GM19351 (cell line): ENCODE results near the gene ZBTB1.
"Not testable (repeated sequence)": the region's sequence is repeated elsewhere in the genome, so short reads cannot be mapped to it uniquely, and the experiment has no call there.

ENCODE experiments used
- ATAC-seq: cut with Tn5 transposase; IDR thresholded peaks from one replicate; pipeline ENCODE4 v1.9.1; 2021; ENCODE audit warnings: mild to moderate bottlenecking, moderate library complexity; ENCODE audit not compliant: unreplicated experiment

Gene ZBTB1

DNA sequence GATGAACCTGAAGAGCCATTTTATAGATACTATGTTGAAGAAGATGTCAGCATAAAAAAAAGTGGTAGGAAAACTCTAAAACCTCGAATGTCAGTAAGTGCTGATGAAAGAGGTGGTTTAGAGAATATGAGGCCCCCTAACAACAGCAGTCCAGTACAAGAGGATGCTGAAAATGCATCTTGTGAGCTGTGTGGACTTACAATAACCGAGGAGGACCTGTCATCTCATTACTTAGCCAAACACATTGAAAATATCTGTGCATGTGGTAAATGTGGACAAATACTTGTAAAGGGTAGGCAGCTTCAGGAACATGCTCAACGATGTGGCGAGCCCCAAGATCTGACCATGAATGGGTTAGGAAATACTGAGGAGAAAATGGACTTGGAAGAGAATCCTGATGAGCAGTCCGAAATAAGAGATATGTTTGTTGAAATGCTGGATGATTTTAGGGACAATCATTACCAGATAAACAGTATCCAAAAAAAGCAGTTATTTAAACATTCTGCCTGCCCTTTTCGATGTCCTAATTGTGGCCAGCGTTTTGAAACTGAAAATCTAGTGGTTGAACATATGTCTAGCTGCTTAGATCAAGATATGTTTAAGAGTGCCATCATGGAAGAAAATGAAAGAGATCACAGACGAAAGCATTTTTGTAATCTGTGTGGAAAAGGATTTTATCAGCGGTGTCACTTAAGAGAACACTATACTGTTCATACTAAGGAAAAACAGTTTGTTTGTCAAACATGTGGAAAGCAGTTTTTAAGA, 18.2 kb downstream of the ZBTB1 start:
- no peak for ATAC-seq

DNA sequence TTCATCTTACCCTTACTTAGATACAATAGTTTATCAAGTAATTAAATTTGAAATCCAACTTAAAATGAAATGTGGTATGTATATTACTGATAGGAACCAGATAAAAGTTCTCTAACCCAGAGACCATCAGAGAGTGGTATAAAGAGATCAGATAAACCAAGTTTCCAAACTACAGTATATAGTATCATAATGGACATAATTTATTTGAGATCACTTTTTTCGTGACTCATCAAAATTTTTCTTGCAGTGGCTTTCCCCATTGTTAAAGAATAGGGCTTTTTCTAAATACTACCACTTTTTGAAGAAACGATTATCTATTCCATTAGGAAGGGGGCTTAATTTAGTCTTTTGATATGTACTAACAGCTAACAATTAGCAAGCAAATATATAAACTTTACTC, 20.8 kb downstream of the ZBTB1 start:
- no peak for ATAC-seq

DNA sequence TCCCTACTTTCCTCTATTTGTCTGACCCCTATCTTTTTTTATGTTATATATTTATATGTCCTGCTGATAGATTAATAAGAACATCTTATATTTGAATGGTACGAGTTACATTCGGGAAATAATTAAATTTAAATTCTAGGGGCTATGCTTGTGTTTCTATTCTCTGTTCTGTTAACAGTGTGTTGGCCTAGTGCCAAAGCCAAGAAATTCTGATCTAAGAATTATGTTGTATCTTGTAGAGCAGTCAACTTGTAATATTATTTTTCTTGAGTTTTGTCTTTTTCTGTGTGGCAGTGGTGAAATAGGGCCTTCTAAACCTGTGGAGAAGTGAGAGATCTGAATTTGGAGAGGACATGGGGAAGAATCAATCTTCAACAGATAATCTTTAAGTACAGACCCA, 27.0 kb downstream of the ZBTB1 start:
- ATAC-seq, result no peak

DNA sequence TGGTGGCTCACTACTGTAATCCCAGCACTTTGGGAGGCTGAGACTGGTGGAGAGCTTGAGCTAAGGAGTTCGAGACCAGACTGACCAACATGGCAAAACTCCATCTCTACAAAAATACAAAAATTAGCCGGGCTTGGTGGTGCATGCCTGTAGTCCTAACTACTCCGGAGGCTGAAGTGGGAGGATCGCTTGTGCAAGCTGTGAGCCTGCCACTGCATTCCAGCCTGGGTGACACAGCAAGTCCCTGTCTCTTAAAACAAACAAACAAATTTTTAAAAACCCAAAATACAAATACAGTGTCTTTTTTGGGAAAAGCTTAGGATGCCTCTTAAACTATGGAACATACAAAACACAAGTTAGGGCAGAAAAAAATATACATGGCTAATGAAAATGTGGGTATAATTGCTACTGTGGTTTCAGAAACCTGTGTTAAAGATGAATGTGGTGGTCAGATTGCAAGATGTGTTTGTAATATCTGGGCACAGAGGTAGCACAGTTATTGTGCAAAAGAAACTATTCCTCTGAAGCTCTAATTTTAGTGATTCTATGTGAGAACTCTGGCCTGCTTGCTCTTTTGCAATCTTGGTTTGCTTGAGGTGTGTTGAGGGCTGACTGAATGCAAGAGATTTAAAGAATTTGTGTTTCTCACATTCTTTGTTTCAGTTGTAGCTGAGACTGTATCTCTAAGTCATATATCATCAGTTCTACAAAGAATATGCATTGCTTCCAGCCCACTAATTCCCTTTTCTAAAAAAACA, 32.1 kb downstream of the ZBTB1 start:
- no peak for ATAC-seq

DNA sequence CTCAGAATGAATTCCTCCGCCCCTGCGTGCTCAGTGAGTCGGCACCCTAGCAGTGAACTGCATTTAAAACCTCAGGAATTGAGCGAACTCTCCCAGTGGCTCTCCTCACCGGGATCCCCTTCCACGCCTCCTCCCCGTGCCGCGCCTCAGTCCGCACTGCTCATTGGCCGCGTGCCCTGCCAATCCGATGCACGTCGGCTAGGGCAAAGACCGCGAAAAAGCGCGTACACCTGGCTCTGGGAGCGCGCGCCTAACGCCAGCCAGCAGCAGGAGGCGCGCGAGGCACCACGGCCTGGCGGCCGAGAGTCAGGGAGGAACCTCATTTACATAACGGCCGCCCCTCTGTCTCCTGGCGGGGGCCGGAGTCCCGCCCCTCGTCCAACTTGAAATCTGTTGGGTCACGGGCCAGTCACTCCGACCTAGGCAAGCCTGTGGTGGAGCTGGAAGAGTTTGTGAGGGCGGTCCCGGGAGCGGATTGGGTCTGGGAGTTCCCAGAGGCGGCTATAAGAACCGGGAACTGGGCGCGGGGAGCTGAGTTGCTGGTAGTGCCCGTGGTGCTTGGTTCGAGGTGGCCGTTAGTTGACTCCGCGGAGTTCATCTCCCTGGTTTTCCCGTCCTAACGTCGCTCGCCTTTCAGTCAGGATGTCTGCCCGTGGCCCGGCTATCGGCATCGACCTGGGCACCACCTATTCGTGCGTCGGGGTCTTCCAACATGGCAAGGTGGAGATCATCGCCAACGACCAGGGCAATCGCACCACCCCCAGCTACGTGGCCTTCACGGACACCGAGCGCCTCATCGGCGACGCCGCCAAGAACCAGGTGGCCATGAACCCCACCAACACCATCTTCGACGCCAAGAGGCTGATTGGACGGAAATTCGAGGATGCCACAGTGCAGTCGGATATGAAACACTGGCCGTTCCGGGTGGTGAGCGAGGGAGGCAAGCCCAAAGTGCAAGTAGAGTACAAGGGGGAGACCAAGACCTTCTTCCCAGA, 35.9 kb downstream of the ZBTB1 start, which contains the start of gene HSPA2:
TSS of gene HSPA2 (plus strand) at position 534 of the 995 bp plus-strand sequence. CDS start at position 643, 109 bp downstream.
- ATAC-seq, result peak; percentile 95

DNA sequence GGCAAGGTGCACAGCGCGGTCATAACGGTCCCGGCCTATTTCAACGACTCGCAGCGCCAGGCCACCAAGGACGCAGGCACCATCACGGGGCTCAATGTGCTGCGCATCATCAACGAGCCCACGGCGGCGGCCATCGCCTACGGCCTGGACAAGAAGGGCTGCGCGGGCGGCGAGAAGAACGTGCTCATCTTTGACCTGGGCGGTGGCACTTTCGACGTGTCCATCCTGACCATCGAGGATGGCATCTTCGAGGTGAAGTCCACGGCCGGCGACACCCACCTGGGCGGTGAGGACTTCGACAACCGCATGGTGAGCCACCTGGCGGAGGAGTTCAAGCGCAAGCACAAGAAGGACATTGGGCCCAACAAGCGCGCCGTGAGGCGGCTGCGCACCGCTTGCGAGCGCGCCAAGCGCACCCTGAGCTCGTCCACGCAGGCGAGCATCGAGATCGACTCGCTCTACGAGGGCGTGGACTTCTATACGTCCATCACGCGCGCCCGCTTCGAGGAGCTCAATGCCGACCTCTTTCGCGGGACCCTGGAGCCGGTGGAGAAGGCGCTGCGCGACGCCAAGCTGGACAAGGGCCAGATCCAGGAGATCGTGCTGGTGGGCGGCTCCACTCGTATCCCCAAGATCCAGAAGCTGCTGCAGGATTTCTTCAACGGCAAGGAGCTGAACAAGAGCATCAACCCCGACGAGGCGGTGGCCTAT, 36.8 kb downstream of the ZBTB1 start:
- ATAC-seq, result no peak

DNA sequence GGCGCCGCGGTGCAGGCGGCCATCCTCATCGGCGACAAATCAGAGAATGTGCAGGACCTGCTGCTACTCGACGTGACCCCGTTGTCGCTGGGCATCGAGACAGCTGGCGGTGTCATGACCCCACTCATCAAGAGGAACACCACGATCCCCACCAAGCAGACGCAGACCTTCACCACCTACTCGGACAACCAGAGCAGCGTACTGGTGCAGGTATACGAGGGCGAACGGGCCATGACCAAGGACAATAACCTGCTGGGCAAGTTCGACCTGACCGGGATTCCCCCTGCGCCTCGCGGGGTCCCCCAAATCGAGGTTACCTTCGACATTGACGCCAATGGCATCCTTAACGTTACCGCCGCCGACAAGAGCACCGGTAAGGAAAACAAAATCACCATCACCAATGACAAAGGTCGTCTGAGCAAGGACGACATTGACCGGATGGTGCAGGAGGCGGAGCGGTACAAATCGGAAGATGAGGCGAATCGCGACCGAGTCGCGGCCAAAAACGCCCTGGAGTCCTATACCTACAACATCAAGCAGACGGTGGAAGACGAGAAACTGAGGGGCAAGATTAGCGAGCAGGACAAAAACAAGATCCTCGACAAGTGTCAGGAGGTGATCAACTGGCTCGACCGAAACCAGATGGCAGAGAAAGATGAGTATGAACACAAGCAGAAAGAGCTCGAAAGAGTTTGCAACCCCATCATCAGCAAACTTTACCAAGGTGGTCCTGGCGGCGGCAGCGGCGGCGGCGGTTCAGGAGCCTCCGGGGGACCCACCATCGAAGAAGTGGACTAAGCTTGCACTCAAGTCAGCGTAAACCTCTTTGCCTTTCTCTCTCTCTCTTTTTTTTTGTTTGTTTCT, 37.6 kb downstream of the ZBTB1 start:
- ATAC-seq, result no peak

DNA sequence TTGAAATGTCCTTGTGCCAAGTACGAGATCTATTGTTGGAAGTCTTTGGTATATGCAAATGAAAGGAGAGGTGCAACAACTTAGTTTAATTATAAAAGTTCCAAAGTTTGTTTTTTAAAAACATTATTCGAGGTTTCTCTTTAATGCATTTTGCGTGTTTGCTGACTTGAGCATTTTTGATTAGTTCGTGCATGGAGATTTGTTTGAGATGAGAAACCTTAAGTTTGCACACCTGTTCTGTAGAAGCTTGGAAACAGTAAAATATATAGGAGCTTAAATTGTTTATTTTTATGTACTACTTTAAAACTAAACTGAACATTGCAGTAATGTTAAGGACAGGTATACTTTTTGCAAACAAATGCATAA, 38.2 kb downstream of the ZBTB1 start:
- ATAC-seq, result no peak

DNA sequence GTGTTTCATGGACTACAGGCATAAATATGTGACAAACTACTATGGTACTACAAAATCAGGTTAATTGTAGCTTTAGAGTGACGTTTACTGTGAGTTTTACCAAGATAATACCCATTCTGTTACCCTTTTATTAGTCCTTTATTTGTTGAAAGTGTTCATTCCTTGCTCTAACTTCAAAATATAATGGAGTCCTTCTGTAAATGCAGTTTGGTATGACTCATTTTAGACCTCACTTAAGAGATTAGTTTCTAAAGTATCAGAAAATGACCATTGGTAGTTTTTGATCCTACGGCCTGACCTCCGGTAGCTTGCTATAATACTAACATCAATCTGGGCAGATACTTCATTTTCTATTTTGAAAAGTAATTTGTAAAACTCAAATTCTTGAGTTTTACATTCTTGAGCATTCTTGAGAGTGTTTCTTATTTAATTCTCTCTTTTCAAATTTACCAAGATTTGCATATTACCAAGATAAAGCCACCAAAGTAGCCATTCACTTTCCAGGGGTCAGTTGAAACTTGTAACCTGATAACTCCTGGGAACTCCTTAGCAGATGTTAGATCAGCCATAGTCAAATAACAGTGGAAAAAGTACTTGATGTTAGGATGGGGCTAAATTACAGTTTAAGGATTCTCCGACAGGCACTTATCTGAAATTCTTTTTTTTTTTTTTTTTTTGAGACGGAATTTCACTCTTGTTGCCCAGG, 40.2 kb downstream of the ZBTB1 start:
- no peak for ATAC-seq

DNA sequence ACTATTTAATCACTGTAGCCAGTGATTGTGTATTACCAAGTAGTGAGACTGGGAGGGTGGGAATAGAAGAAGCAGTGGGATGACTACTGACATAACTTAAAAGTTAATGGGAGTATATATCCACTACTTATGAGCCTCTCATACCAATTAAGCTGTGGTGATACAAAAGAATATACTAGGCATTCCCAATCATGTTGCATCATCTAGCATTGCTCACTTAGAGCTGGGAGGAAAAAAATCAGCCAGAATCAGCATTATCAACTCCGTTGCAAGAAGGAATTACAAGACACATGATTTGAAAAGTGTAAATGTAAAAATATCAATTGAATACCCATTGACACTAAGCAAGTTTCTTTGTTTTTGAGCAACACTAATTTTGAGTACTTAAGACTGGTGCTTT, 44.4 kb downstream of the ZBTB1 start:
- no peak for ATAC-seq

DNA sequence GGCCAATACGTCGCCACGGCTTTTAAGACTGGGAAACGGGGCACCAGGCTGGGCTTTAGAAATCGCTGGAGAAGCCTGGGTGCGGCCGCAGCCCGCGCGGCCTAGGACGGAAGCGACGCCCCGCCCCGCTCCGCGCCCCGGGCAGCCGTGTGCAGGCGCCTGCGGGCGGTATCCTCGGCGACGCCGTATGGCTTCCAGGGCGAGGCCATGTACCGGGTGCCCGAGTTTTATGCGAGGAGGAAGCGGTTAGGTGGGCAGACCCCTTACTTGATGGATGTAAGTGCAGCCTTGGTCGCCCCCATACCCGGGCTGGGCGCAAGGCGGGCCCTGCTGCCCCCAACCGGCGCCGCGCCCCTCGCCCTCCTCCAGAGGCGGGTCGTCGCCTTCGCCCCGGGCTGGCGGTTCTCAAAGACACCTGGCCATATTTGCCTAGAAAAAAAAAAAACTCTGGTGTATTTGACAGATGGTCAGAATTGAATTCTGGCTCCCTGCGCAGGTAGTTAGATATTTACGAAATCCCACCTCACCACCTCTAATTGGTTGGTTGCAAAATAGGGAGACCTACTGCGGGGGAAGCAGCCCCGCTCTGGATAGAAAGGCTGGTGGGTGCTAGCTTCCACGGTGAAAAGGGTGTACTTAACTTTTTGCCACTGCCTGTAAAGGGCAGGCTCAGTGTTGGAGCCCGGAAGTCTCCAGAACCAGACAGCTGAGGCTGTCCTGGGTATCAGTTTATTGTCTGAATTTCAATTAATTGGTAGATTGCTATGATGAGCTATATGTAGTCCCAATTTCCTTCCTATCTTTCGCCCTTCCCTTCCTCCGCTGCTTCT, 45.4 kb downstream of the ZBTB1 start, which contains the start of gene PPP1R36:
TSS of gene PPP1R36 (plus strand) at position 171 of the 830 bp plus-strand sequence. CDS start at position 208, 37 bp downstream.
- no peak for ATAC-seq

DNA sequence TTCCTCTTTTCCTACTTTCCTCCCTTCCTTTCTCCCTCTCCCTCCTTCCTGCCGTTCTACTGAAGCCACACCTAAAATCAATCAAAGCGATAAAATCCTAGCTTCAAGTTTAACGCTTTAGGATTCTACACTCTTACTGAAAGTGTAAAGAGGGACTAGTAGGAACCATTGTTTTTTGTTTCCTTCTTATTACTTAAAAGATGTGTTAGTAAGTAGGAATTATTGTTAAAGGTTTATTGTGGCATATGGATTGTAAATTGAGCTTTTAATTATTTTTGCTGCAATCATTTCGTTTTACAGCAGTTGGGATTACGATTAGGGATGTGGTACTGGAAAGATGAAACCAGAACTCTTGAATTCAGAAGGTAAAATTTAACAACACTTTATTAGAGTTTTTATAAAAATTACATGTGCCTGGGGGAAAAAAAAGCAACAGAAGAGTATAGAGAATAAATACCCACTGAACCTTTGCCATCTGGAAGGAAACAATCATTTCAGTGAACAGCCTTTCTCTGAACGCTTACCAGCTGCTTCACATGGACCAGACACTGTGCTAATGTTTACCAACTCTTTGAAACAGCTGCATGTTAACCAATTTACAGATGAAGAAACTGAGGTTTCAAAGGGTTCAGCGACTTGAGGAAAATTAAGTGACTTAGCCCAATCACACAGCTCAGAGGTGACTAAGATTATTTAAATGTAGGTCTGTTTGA, 46.2 kb downstream of the ZBTB1 start:
- ATAC-seq, result no peak

DNA sequence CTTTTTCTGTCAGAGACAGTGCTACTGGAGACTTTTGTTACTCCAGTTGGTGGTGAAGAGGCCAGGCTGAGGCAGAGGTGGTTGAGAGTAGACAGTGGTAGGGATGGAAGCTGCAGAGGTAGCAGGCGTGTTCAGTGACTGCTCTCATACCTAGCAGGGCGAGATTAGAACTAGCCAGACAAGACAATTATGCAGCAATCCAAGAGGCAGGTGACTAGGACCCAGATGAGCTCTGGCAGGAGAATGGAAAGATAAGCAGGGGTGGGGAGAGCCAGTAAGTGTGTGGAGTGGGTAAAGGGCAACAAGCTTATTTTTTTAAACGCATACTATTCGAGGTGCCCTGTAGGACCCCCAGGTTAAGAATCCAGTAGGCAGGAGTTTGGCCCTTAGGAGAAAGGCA, 50.0 kb downstream of the ZBTB1 start:
- ATAC-seq, result no peak

DNA sequence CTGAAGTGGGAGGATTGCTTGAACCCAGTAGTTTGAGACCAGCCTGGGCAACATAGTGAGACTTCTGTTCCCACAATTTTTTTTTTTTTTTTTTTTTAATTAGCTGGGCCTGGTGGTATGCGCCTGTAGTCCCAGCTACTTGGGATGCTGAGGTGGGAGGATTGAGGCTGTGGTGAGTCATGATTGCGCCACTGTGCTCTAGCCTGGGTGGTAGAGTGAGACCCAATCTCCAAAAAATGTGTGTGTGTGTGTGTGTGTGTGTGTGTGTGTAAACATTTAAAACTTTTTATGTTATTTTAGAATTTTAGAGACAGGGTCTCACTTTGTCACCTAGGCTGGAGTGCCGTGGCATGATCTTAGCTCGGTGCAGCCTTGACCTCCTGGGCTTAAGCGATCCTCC, 52.0 kb downstream of the ZBTB1 start:
- no peak for ATAC-seq

DNA sequence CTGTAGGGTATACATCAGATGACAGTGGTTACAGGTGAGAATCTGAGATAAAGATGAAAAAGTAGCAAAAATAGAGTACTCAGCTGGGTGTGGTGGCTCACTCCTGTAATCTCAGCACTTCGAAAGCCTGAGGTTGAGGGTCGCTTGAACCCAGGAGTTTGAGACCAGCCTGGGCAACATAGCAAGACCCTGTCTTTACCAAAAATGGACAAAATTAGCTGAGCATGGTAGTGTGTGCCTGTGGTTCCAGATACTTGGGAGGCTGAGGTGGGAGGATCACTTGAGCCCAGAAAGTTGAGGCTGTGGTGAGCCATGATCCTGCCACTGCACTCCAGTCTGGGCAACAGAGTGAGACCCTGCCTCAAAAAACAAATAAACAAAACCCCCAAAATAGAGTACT, 53.6 kb downstream of the ZBTB1 start:
- ATAC-seq, result not testable (repeated sequence)

DNA sequence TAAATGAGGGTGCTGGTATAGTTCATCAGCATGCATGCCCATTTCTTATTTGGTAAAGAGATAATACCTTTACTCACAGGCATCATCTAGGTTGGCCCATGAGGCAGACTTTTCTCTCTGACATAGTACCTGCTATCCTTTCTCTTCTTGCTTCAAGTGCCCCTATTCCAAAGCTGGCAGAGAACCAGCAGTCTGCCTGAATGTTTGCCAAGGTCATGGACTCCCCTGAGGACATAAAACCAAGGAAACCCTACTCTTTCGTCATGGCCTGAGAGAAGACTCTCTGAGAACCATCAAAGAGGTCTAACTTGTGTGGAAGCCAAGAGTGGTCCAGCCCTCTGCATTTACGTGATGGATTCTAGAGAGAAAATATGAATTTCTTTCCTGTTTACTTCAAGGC, 57.1 kb downstream of the ZBTB1 start:
- no peak for ATAC-seq

DNA sequence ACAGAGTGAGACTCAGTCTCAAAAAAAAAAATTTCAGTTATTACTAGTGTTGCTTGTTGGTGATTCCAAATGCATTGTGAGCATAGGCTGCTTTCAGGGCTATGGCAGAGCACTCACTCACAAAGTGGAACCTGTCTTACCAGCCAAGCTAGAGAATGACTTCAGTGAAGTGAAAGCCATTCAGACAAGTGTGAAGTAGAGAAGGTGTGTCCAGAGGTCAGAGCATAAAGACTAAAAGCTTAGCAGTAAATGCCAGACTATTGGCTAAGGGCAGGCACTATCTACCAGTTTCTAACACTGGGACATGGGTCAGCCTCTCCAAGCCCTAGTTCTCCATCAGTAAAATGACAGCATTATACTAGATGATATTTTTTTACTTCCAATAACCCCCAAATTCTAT, 57.9 kb downstream of the ZBTB1 start:
- ATAC-seq, result no peak
